Lung (tissue), 16 donors: ENCODE results near the gene CDK2AP2. TPM values are rescaled to one million over a fixed set of nuclear protein-coding genes. Genes with fewer than 3 reads are reported as not detected.
"Not testable (repeated sequence)": the region's sequence is repeated elsewhere in the genome, so short reads cannot be mapped to it uniquely, and the experiment has no call there.

Experiments
- ATAC-seq: fragments of 200-7000 bp; cut with Tn5 transposase; one replicate; pipeline ENCODE4 v1.9.1; 2020; ENCODE audit warnings: moderate number of reproducible peaks; ENCODE audit not compliant: insufficient read depth, low FRiP score
- DNase-seq, 3 donors: peaks; one replicate each; pipeline ENCODE4 v3.0.0-alpha.2; 2013 to 2017
- H3K27ac ChIP-seq, 2 donors: one replicate each; pipeline ENCODE4 v1.5.1; 2013; ENCODE audit warnings: mild to moderate bottlenecking in 2 of 2, moderate library complexity in 2 of 2, control low read depth in 1 of 2, inconsistent platforms in 1 of 2, low read depth in 1 of 2, low read length in 1 of 2
- H3K27me3 ChIP-seq, 3 donors: one replicate each; pipeline ENCODE4 v1.5.1; 2013; ENCODE audit warnings: low read length in 2 of 3; ENCODE audit not compliant: control insufficient read depth in 3 of 3, insufficient read depth in 3 of 3
- H3K36me3 ChIP-seq, 4 donors: one replicate each; pipeline ENCODE4 v1.5.1; 2013; ENCODE audit warnings: low read length in 4 of 4, mild to moderate bottlenecking in 1 of 4, moderate library complexity in 1 of 4; ENCODE audit not compliant: control insufficient read depth in 4 of 4, insufficient read depth in 4 of 4
- H3K4me1 ChIP-seq, 5 donors: one replicate each; pipeline ENCODE4 v1.5.1; 2013; ENCODE audit warnings: low read length in 5 of 5, mild to moderate bottlenecking in 2 of 5, moderate library complexity in 1 of 5; ENCODE audit not compliant: control insufficient read depth in 5 of 5, insufficient read depth in 5 of 5
- H3K4me3 ChIP-seq: one replicate; pipeline ENCODE4 v1.5.1; 2013; ENCODE audit warnings: mild to moderate bottlenecking, control low read depth, moderate library complexity
- H3K9ac ChIP-seq, 2 donors: one replicate each; pipeline ENCODE4 v1.5.1; 2013; ENCODE audit warnings: low read length in 2 of 2, control low read depth in 1 of 2; ENCODE audit not compliant: insufficient read depth in 1 of 2
- H3K9me3 ChIP-seq, 4 donors: one replicate each; pipeline ENCODE4 v1.5.1; 2013; ENCODE audit warnings: low read length in 3 of 4, mild to moderate bottlenecking in 1 of 4, moderate library complexity in 1 of 4; ENCODE audit not compliant: control insufficient read depth in 4 of 4, insufficient read depth in 3 of 4
- CTCF ChIP-seq: IDR thresholded peaks from 2 replicates; pipeline ENCODE4 v1.5.1; 2012; ENCODE audit warnings: mild to moderate bottlenecking; ENCODE audit errors: control extremely low read depth, extremely low read depth
- WGBS, 2 donors: extraction: QIAGEN DNeasy Blood & Tissue Kit; methylation state at CpG; one replicate each; pipeline ENCODE4 v1.1.7; 2013; 5-methylcytosine and 5-hydroxymethylcytosine counted together
- long read RNA-seq, 5 donors: transcript quantifications; one replicate each; lab custom pipeline, GENCODE V29; 2026
- polyA plus RNA-seq, 2 donors: library from polyadenylated mRNA; stranded (reverse); fragments of 200-250 nt; gene quantifications; one replicate each; pipeline ENCODE4 v1.2.1, GENCODE V29; 2013
- total RNA-seq, 2 donors: library from RNA; depleted of rRNA in 1 of 2; stranded (reverse); fragments of >200 nt in 1 of 2; gene quantifications; one replicate each; pipeline ENCODE4 v1.2.1, GENCODE V29; 2014 to 2021
- donor health status: control.
- donor health status: control.
- donor health status: Bipolar disorder and iron deficiency.
- donor health status: healthy.
- donor health status: DM: yes; HTN: yes; CAD: no.

The CDK2AP2 gene
- total RNA-seq, result 100 to 1,000 TPM in 1 of 2 donors, 10 to 100 TPM in 1; 21.7 to 128 TPM
- polyA plus RNA-seq, result 100 to 1,000 TPM; 114 to 149 TPM
- long read RNA-seq, donor 1, transcript CDK2AP2-201 (4 exons, 1,378 nt), result major isoform, 30 of 35 reads
- long read RNA-seq, donor 1, partial matches to known transcripts, result 0 of 35 reads
- long read RNA-seq, donor 1, other reads (novel, unspliced or antisense), result 0 of 35 reads
- long read RNA-seq, donor 2, transcript CDK2AP2-201 (4 exons, 1,378 nt), result major isoform, 12 of 15 reads
- long read RNA-seq, donor 2, partial matches to known transcripts, result 0 of 15 reads
- long read RNA-seq, donor 2, other reads (novel, unspliced or antisense), result 0 of 15 reads
- long read RNA-seq, donor 3, transcript CDK2AP2-201 (4 exons, 1,378 nt), result major isoform, 15 of 22 reads
- long read RNA-seq, donor 3, partial matches to known transcripts, result 0 of 22 reads
- long read RNA-seq, donor 3, other reads (novel, unspliced or antisense), result 0 of 22 reads
- long read RNA-seq, donor 4, transcript CDK2AP2-201 (4 exons, 1,378 nt), result major isoform, 8 of 12 reads
- long read RNA-seq, donor 4, partial matches to known transcripts, result 0 of 12 reads
- long read RNA-seq, donor 4, other reads (novel, unspliced or antisense), result 0 of 12 reads
- long read RNA-seq, donor 5, transcript CDK2AP2-201 (4 exons, 1,378 nt), result major isoform, 34 of 43 reads
- long read RNA-seq, donor 5, partial matches to known transcripts, result 0 of 43 reads
- long read RNA-seq, donor 5, other reads (novel, unspliced or antisense), result 0 of 43 reads

- H3K9ac ChIP-seq, result peak within 1 kb of the TSS in 1 of 2 donors; percentile 78
- peaks cover 0 to 34% (median 10%) of the 10 kb centered on the region in 5 donors for H3K4me1 ChIP-seq
- TF ChIP-seq CTCF, result no peak
- peak within 1 kb of the TSS; percentile 66 for H3K4me3 ChIP-seq
- peaks cover 0 to 3% (median 0%) of the 10 kb centered on the region in 4 donors for H3K36me3 ChIP-seq
- 0 to 1% methylated on average over 57 of the region's 57 CpGs for WGBS, 2 donors
- DNase-seq (peak; percentile 97 to 99 (median 98)), ATAC-seq (peak; percentile 86)
- H3K27me3 ChIP-seq, result peaks cover 0 to 2% (median 0%) of the 10 kb centered on the region in 3 donors
- H3K9me3 ChIP-seq, result no peaks in the 10 kb centered on the region
- H3K27ac ChIP-seq, result peak within 1 kb of the TSS; percentile 97 to 99
Measured at GRCh38 chr11:67507864-67508485, at the start of gene CDK2AP2. Gene CDK2AP2 (minus strand): TSS chr11:67508162. CDS start chr11:67508082, 80 bp downstream.

GRCh38 chr11:67556244-67556643 lies 48.3 kb upstream of the CDK2AP2 start:
- DNase-seq, result no peak

GRCh38 chr11:67551697-67552096 lies 43.7 kb upstream of the CDK2AP2 start:
- H3K4me1 ChIP-seq, H3K4me3 ChIP-seq, ATAC-seq, H3K9me3 ChIP-seq, H3K27me3 ChIP-seq, H3K9ac ChIP-seq, H3K27ac ChIP-seq, H3K36me3 ChIP-seq, DNase-seq: not testable (repeated sequence)

More at GRCh38 chr11:67556244-67556643, 48.3 kb upstream of the CDK2AP2 start:
- H3K27me3 ChIP-seq, result no peaks in the 10 kb centered on the region
- no peak for ATAC-seq
- H3K36me3 ChIP-seq, result no peaks in the 10 kb centered on the region
- H3K9me3 ChIP-seq, result peaks cover 0 to 1% (median 0%) of the 10 kb centered on the region in 4 donors
- H3K9ac ChIP-seq, result no peak overlapping the region
- TF ChIP-seq CTCF, result no peak
- no peak overlapping the region for H3K27ac ChIP-seq
- H3K4me1 ChIP-seq, result peaks cover 0 to 5% (median 0%) of the 10 kb centered on the region in 5 donors
- H3K4me3 ChIP-seq, result no peak overlapping the region
- WGBS, 2 donors, result 63 to 75% methylated on average over 3 of the region's 3 CpGs

- Histone ChIP-seq H3K9ac (no peak overlapping the region), H3K4me1 (no peaks in the 10 kb centered on the region), H3K36me3 (no peaks in the 10 kb centered on the region), H3K9me3 (peaks cover 0 to 1% (median 0%) of the 10 kb centered on the region in 4 donors), H3K4me3 (no peak overlapping the region), H3K27me3 (no peaks in the 10 kb centered on the region), H3K27ac (no peak overlapping the region)
- DNase-seq (no peak), ATAC-seq (no peak)
- no peak for TF ChIP-seq CTCF
Measured at GRCh38 chr11:67551127-67551526, 43.2 kb upstream of the CDK2AP2 start.
